Measurements from ENCODE around the gene ANO6.
"Not testable (repeated sequence)": the region's sequence is repeated elsewhere in the genome, so short reads cannot be mapped to it uniquely, and the experiment has no call there.

The ANO6 gene

GRCh38 chr12:45243963-45244362 is 28.1 kb downstream of the ANO6 start:
- no peak for DNase-seq

GRCh38 chr12:45244561-45245343 is 28.9 kb downstream of the ANO6 start:
- DNase-seq: no peak

GRCh38 chr12:45246236-45246635 is 30.3 kb downstream of the ANO6 start:
- DNase-seq: no peak

GRCh38 chr12:45247589-45247988 is 31.7 kb downstream of the ANO6 start:
- DNase-seq: no peak

- no peak for DNase-seq
Observed at GRCh38 chr12:45248095-45248494, 32.2 kb downstream of the ANO6 start.

GRCh38 chr12:45254254-45254653 is 38.4 kb downstream of the ANO6 start:
- no peak for DNase-seq

GRCh38 chr12:45256721-45257120 is 40.8 kb downstream of the ANO6 start:
- no peak for DNase-seq

- no peak for DNase-seq
Observed at GRCh38 chr12:45257185-45257930, 41.5 kb downstream of the ANO6 start.

GRCh38 chr12:45259675-45260074 is 43.8 kb downstream of the ANO6 start:
- DNase-seq: no peak

- no peak for DNase-seq
Observed at GRCh38 chr12:45260104-45260815, 44.4 kb downstream of the ANO6 start.

- no peak for DNase-seq
Observed at GRCh38 chr12:45260854-45261253, 45.0 kb downstream of the ANO6 start.

GRCh38 chr12:45262185-45262584 is 46.3 kb downstream of the ANO6 start:
- DNase-seq: not testable (repeated sequence)

- no peak for DNase-seq
Observed at GRCh38 chr12:45263587-45263986, 47.7 kb downstream of the ANO6 start.

- DNase-seq: no peak
Observed at GRCh38 chr12:45268672-45269411, 52.9 kb downstream of the ANO6 start.

GRCh38 chr12:45269412-45269751 is 53.5 kb downstream of the ANO6 start:
- DNase-seq: no peak

- no peak for DNase-seq
Observed at GRCh38 chr12:45270951-45271350, 55.1 kb downstream of the ANO6 start.

- DNase-seq: no peak
Observed at GRCh38 chr12:45273717-45274271, 57.9 kb downstream of the ANO6 start.

- DNase-seq: no peak
Observed at GRCh38 chr12:45276154-45276755, 60.4 kb downstream of the ANO6 start.

- DNase-seq: no peak
Observed at GRCh38 chr12:45278447-45278846, 62.6 kb downstream of the ANO6 start.

GRCh38 chr12:45279931-45280830 is 64.3 kb downstream of the ANO6 start:
- DNase-seq: no peak

- DNase-seq: no peak
Observed at GRCh38 chr12:45281994-45282393, 66.1 kb downstream of the ANO6 start.

All from NCI-H187 treated with DMSO at 0.1 percent for 48 hours (cell line).